ENCODE data around the gene DOK6. TPM values are rescaled to one million over a fixed set of nuclear protein-coding genes. Genes with fewer than 3 reads are reported as not detected.

Gene DOK6
- total RNA-seq, 4 donors from 2014 or later: 0.13 to 0.17 TPM; not detected in 2

- TF ChIP-seq POLR2A (IDR thresholded peaks at IDR 0.05) (no peak), CTCF (IDR thresholded peaks at IDR 0.05 in 4 of 5, conservative IDR thresholded peaks at IDR 0.05 in 1 of 5) (no peak)
Observed at GRCh38 chr18:69717586-69717985, 316.9 kb downstream of the DOK6 start.

GRCh38 chr18:69718912-69719547 lies 318.3 kb downstream of the DOK6 start:
- H3K27ac ChIP-seq: no peak overlapping the region
- no peak for ATAC-seq
- intact Hi-C loops (cut with DNase I; ENCODE audit: low total_unique reads) (no loop called here), in situ Hi-C loops (cut with MboI; ENCODE audit: low sequenced_read_pairs in 4 of 4) (loop anchor here in 1 of 4 donors (25.0 kb wide), 1 partner anchor 93 kb away; no protein-coding TSS in a partner anchor)
- H3K36me3 ChIP-seq: no peaks in the 10 kb centered on the region
- no peak for DNase-seq
- TF ChIP-seq CTCF (IDR thresholded peaks at IDR 0.05 in 4 of 5, conservative IDR thresholded peaks at IDR 0.05 in 1 of 5) (no peak), POLR2A (IDR thresholded peaks at IDR 0.05) (no peak)
- H3K4me3 ChIP-seq: no peak overlapping the region
- no peaks in the 10 kb centered on the region for H3K27me3 ChIP-seq
- peaks cover 0 to 9% (median 3%) of the 10 kb centered on the region in 3 donors for H3K9me3 ChIP-seq
- no peaks in the 10 kb centered on the region for H3K4me1 ChIP-seq

More at GRCh38 chr18:69717586-69717985, 316.9 kb downstream of the DOK6 start:
- Histone ChIP-seq H3K9me3 (peaks cover 0 to 9% (median 3%) of the 10 kb centered on the region in 3 donors), H3K27ac (no peak overlapping the region), H3K4me1 (no peaks in the 10 kb centered on the region), H3K27me3 (no peaks in the 10 kb centered on the region), H3K4me3 (no peak overlapping the region), H3K36me3 (no peaks in the 10 kb centered on the region)
- in situ Hi-C loops (cut with MboI; ENCODE audit: low sequenced_read_pairs in 4 of 4): loop anchor here in 1 of 4 donors (25.0 kb wide), 1 partner anchor 95 kb away; no protein-coding TSS in a partner anchor
- DNase-seq (no peak), ATAC-seq (no peak)
- intact Hi-C loops (cut with DNase I; ENCODE audit: low total_unique reads): no loop called here

- Histone ChIP-seq H3K9me3 (peaks cover 0 to 9% (median 3%) of the 10 kb centered on the region in 3 donors), H3K4me3 (no peak overlapping the region), H3K4me1 (no peaks in the 10 kb centered on the region), H3K27ac (no peak overlapping the region), H3K27me3 (no peaks in the 10 kb centered on the region), H3K36me3 (no peaks in the 10 kb centered on the region)
- TF ChIP-seq CTCF (IDR thresholded peaks at IDR 0.05 in 4 of 5, conservative IDR thresholded peaks at IDR 0.05 in 1 of 5) (no peak), POLR2A (IDR thresholded peaks at IDR 0.05) (no peak)
- DNase-seq (no peak), ATAC-seq (no peak)
- in situ Hi-C loops (cut with MboI; ENCODE audit: low sequenced_read_pairs in 4 of 4): loop anchor here in 1 of 4 donors (25.0 kb wide), 1 partner anchor 92 kb away; no protein-coding TSS in a partner anchor
- intact Hi-C loops (cut with DNase I; ENCODE audit: low total_unique reads): no loop called here
Observed at GRCh38 chr18:69720422-69720821, 319.7 kb downstream of the DOK6 start.

- intact Hi-C loops (cut with DNase I; ENCODE audit: low total_unique reads): no loop called here
Observed at GRCh38 chr18:69723434-69723833, 322.7 kb downstream of the DOK6 start.

More at GRCh38 chr18:69723434-69723833, 322.7 kb downstream of the DOK6 start:
- H3K27ac ChIP-seq: no peak overlapping the region
- no peaks in the 10 kb centered on the region for H3K4me1 ChIP-seq
- in situ Hi-C loops (cut with MboI; ENCODE audit: low sequenced_read_pairs in 4 of 4): loop anchor here in 1 of 4 donors (25.0 kb wide), 1 partner anchor 89 kb away; no protein-coding TSS in a partner anchor
- H3K36me3 ChIP-seq: no peaks in the 10 kb centered on the region
- no peak for TF ChIP-seq POLR2A (IDR thresholded peaks at IDR 0.05)
- TF ChIP-seq CTCF (IDR thresholded peaks at IDR 0.05 in 4 of 5, conservative IDR thresholded peaks at IDR 0.05 in 1 of 5): no peak
- no peaks in the 10 kb centered on the region for H3K27me3 ChIP-seq
- DNase-seq (no peak), ATAC-seq (no peak)
- peaks cover 0 to 4% (median 3%) of the 10 kb centered on the region in 3 donors for H3K9me3 ChIP-seq
- no peak overlapping the region for H3K4me3 ChIP-seq
